Suprapubic skin (tissue), 4 donors: ENCODE measurements around the gene COG3. TPM values are rescaled to one million over a fixed set of nuclear protein-coding genes. Genes with fewer than 3 reads are reported as not detected.
"Not testable (repeated sequence)": the region's sequence is repeated elsewhere in the genome, so short reads cannot be mapped to it uniquely, and the experiment has no call there.

ENCODE experiments used
- DNase-seq, 2 donors: peaks; one replicate each; pipeline ENCODE4 v3.0.0-alpha.2; 2019; ENCODE audit warnings: low spot score in 2 of 2
- H3K27ac ChIP-seq: fragments of 200-600 bp; sonication (generic); one replicate; pipeline ENCODE4 v1.5.1; 2019
- H3K27me3 ChIP-seq: fragments of 200-600 bp; sonication (generic); one replicate; pipeline ENCODE4 v1.5.1; 2019
- H3K36me3 ChIP-seq: fragments of 200-600 bp; sonication (generic); one replicate; pipeline ENCODE4 v1.5.1; 2019
- H3K4me1 ChIP-seq: fragments of 200-600 bp; sonication (generic); one replicate; pipeline ENCODE4 v1.5.1; 2019
- H3K4me3 ChIP-seq: fragments of 200-600 bp; sonication (generic); one replicate; pipeline ENCODE4 v1.5.1; 2019; ENCODE audit warnings: mild to moderate bottlenecking
- H3K9me3 ChIP-seq: fragments of 200-600 bp; sonication (generic); one replicate; pipeline ENCODE4 v1.5.1; 2019
- CTCF ChIP-seq, 2 donors: fragments of 200-600 bp in 1 of 2; fragments of 450-650 bp in 1 of 2; sonication (generic) in 1 of 2; IDR thresholded peaks; one replicate each; pipeline ENCODE4 v1.5.1; 2016 to 2019; ENCODE audit warnings: antibody characterized with exemption in 2 of 2, mild to moderate bottlenecking in 1 of 2, moderate library complexity in 1 of 2
- EP300 ChIP-seq: sonication (generic); formaldehyde crosslinking; IDR thresholded peaks from one replicate; pipeline ENCODE4 v1.6.1; 2017; ENCODE audit warnings: antibody characterized with exemption
- POLR2A ChIP-seq, 2 donors: fragments of 450-650 bp; IDR thresholded peaks; one replicate each; pipeline ENCODE4 v1.6.1; 2017; ENCODE audit warnings: antibody characterized with exemption in 2 of 2, mild to moderate bottlenecking in 2 of 2, moderate library complexity in 2 of 2
- POLR2AphosphoS5 ChIP-seq, 3 donors: sonication (generic); formaldehyde crosslinking; IDR thresholded peaks; one replicate each; pipeline ENCODE4 v1.6.1; 2017; ENCODE audit warnings: antibody characterized with exemption in 3 of 3
- WGBS: methylation state at CpG from one replicate; pipeline ENCODE4 v1.1.5; 2018; 5-methylcytosine and 5-hydroxymethylcytosine counted together
- total RNA-seq, 4 donors: library from RNA; depleted of rRNA; stranded (reverse); fragments of >200 nt; gene quantifications; one replicate each; pipeline ENCODE4 v1.1.0, GENCODE V29; 2016

The COG3 gene
- total RNA-seq, 4 donors from 2014 or later = 23.8 to 70.5 (median 31.7) TPM

GRCh38 chr13:45419945-45420344 is 44.8 kb upstream of the COG3 start:
- no peak overlapping the region for H3K27ac ChIP-seq
- TF ChIP-seq EP300 (no peak), POLR2A (IDR thresholded peaks at IDR 0.05) (no peak), CTCF (IDR thresholded peaks at IDR 0.05) (no peak), POLR2AphosphoS5 (IDR thresholded peaks at IDR 0.05) (no peak)

GRCh38 chr13:45422731-45423292 is 41.9 kb upstream of the COG3 start:
- no peak overlapping the region for H3K4me3 ChIP-seq
- no peaks in the 10 kb centered on the region for H3K9me3 ChIP-seq
- no peaks in the 10 kb centered on the region for H3K36me3 ChIP-seq
- peaks cover 2% of the 10 kb centered on the region for H3K4me1 ChIP-seq
- TF ChIP-seq POLR2A (IDR thresholded peaks at IDR 0.05) = no peak
- TF ChIP-seq EP300 = no peak
- TF ChIP-seq POLR2AphosphoS5 (IDR thresholded peaks at IDR 0.05) = no peak
- no peak for TF ChIP-seq CTCF (IDR thresholded peaks at IDR 0.05)
- H3K27me3 ChIP-seq = no peaks in the 10 kb centered on the region
- H3K27ac ChIP-seq = no peak overlapping the region
- 68% methylated on average over 3 of the region's 3 CpGs for WGBS
- no peak for DNase-seq

More at GRCh38 chr13:45419945-45420344, 44.8 kb upstream of the COG3 start:
- DNase-seq = no peak
- Histone ChIP-seq H3K9me3 (no peaks in the 10 kb centered on the region), H3K4me1 (peaks cover 27% of the 10 kb centered on the region), H3K4me3 (no peak overlapping the region), H3K27me3 (no peaks in the 10 kb centered on the region), H3K36me3 (no peaks in the 10 kb centered on the region)
- WGBS = 89% methylated on average over 1 of the region's 1 CpG

GRCh38 chr13:45426056-45426841 is 38.5 kb upstream of the COG3 start:
- not testable (repeated sequence) for H3K4me1 ChIP-seq, H3K9me3 ChIP-seq, DNase-seq, H3K4me3 ChIP-seq, H3K27me3 ChIP-seq, H3K36me3 ChIP-seq, H3K27ac ChIP-seq
- 85% methylated on average over 16 of the region's 16 CpGs for WGBS

GRCh38 chr13:45432737-45433380 is 31.9 kb upstream of the COG3 start:
- 87% methylated on average over 6 of the region's 6 CpGs for WGBS
- H3K27ac ChIP-seq = no peak overlapping the region
- no peaks in the 10 kb centered on the region for H3K4me1 ChIP-seq
- no peaks in the 10 kb centered on the region for H3K27me3 ChIP-seq
- TF ChIP-seq EP300 (no peak), CTCF (IDR thresholded peaks at IDR 0.05) (no peak), POLR2A (IDR thresholded peaks at IDR 0.05) (no peak), POLR2AphosphoS5 (IDR thresholded peaks at IDR 0.05) (no peak)
- no peaks in the 10 kb centered on the region for H3K9me3 ChIP-seq
- H3K4me3 ChIP-seq = no peak overlapping the region
- H3K36me3 ChIP-seq = no peaks in the 10 kb centered on the region
- DNase-seq = no peak

- 71% methylated on average over 5 of the region's 5 CpGs for WGBS
- Histone ChIP-seq H3K27ac (no peak overlapping the region), H3K4me1 (no peaks in the 10 kb centered on the region), H3K9me3 (no peaks in the 10 kb centered on the region), H3K4me3 (no peak overlapping the region), H3K36me3 (no peaks in the 10 kb centered on the region), H3K27me3 (no peaks in the 10 kb centered on the region)
- TF ChIP-seq POLR2AphosphoS5 (IDR thresholded peaks at IDR 0.05) (no peak), POLR2A (IDR thresholded peaks at IDR 0.05) (no peak), EP300 (no peak), CTCF (IDR thresholded peaks at IDR 0.05) (no peak)
- DNase-seq = no peak
Observed at GRCh38 chr13:45433381-45433790, 31.4 kb upstream of the COG3 start.
